ENCODE data around the gene IPP.

DNA sequence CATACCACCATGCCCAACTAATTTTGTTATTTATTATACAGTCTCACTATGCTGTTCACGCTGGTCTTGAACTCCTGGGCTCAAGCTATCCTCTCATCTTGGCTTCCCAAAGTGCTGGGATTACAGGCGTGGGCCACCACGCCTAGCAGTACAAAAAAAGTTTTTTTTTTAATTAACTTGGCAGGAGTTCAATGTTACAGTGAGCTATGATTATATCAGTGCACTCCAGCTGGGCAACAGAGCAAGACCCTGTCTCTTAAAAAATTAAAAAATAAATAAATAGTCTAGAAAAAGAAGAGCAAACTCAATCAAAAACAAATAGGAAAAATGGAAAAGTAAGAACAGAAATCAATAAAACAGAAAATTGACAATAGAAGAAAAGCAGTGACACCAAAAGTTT, 36.7 kb downstream of the IPP start:
- TF ChIP-seq, protein P1, sequence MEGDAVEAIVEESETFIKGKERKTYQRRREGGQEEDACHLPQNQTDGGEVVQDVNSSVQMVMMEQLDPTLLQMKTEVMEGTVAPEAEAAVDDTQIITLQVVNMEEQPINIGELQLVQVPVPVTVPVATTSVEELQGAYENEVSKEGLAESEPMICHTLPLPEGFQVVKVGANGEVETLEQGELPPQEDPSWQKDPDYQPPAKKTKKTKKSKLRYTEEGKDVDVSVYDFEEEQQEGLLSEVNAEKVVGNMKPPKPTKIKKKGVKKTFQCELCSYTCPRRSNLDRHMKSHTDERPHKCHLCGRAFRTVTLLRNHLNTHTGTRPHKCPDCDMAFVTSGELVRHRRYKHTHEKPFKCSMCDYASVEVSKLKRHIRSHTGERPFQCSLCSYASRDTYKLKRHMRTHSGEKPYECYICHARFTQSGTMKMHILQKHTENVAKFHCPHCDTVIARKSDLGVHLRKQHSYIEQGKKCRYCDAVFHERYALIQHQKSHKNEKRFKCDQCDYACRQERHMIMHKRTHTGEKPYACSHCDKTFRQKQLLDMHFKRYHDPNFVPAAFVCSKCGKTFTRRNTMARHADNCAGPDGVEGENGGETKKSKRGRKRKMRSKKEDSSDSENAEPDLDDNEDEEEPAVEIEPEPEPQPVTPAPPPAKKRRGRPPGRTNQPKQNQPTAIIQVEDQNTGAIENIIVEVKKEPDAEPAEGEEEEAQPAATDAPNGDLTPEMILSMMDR (IDR thresholded peaks at IDR 0.05) = no peak
- TF ChIP-seq POLR2A (IDR thresholded peaks at IDR 0.05) (no peak), POLR2AphosphoS5 (IDR thresholded peaks at IDR 0.05) (no peak)

All from suprapubic skin (tissue), 4 donors.